HG03103 (cell line): ENCODE measurements around the gene SNRPD2.
A peak's percentile ranks its signal among the peaks of the same experiment; 100 is the strongest.

Experiments
- ATAC-seq: cut with Tn5 transposase; IDR thresholded peaks from one replicate; pipeline ENCODE4 v1.9.1; 2021; ENCODE audit warnings: low read depth; ENCODE audit not compliant: unreplicated experiment

Gene SNRPD2

DNA sequence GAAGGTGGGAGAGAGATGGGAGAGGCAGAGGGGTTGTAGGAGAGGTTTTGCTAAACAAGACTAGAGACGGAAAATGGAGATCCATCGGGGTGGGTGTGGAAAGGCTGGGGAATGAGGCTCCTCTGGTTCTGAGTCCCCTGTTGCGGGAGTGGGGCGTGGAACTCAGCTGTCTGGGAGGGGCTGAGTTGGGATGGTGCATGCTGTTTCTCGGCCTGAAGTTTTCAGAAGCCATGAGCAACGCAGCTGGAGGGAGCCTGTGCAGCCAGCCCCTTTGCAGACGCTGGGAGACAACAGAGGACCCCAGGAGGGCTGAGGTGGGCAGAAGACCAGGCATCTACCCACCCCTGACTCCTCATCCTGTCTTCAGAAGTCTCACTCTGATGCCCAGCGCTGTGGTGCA is 31.1 kb downstream of the SNRPD2 start:
- ATAC-seq = no peak

DNA sequence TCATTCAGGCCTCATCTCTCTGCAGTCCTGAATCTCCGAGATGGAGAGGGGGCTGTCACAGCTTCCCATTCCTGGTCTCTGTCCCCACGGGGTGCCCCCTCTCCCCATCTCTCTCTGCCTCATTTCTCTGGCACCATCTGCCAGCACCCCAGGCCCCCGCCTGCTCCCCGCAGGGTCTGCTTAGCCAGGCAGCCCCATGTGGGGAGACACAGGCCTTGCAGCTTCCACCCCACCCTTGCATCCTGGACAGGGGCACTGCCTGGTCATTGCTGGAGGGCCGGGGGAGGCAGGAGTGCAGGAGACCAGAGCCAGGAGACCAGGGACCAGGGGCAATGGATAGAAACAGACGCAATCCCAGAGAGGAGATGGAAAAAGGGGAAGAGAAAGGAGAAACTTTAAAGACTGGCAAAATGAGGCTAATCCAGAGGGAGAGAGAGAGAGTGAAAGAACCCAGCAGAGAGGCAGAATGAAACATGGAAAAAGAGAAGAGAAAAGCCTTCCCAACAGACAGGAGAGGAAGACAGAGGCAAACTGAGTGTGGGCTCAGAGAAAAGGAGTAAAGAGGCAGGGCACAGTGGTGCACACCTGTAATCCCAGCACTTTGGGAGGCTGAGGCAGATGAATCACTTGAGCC is 32.5 kb downstream of the SNRPD2 start:
- no peak for ATAC-seq

DNA sequence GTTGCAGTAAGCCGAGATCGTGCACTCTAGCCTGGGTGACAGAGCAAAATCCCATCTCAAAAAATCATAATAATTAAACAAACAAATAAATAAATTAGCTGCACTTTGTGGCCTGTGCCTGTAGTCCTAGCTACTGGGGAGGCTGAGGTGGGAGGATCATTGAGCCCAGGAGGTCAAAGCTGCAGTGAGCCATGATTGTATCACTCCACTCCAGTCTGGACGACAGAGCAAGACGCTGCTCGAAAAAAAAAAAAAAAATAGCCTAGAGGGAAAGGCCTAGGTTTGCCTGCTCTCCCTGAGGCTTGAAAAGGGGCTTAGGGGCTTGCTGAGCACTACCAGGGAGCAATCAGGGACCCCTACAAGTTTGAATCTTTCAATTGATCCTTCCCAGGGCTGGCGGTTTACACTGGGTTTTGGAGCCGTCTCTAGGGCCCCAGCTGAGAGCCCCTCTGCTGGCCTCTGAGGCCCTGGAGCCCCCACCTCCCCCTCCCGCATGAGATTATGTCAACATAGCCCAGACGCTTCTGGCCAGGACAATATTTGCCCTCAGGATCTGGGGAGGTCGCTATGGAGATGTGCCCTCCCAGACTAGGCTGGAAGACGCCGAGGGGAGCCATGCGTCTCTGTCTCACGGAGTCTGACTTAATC is 34.1 kb downstream of the SNRPD2 start:
- ATAC-seq = no peak

DNA sequence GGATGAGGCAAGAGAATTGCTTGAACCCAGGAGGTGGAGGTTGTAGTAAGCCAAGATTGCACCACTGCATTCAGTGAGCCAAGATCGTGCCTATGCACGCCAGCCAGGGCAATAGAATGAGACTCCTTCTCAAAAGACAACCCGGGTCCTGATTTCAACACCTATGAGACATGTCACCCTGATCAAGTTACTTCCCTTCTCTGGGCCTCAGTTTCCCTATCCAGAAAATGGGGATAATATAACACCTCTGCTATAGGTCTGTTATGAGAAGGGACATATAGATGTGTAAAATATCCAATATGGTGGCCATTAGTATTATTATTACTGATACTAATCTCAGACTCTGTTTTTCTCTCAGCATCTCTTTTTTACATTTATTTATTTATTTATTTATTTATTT is 36.7 kb downstream of the SNRPD2 start:
- ATAC-seq = no peak

DNA sequence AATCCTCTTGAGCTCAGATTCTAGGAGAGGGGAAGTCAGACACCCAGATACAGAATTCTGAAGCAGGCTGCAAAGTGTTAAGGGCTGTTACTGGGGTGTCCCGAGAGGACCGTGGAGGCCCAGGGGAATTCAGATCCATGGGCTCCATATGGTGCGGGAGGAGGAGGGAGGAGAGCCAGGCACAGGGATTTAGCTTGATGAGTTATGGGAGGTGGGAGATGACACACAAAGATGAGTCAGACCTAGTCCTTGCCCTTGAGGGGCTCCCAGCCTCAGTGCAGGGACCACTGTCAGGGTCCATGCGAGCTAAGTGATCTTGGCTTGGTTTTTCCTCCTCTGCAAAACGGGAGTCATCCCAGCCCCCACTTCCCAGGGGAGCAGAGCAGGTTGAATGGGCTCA is 38.1 kb downstream of the SNRPD2 start:
- no peak for ATAC-seq

DNA sequence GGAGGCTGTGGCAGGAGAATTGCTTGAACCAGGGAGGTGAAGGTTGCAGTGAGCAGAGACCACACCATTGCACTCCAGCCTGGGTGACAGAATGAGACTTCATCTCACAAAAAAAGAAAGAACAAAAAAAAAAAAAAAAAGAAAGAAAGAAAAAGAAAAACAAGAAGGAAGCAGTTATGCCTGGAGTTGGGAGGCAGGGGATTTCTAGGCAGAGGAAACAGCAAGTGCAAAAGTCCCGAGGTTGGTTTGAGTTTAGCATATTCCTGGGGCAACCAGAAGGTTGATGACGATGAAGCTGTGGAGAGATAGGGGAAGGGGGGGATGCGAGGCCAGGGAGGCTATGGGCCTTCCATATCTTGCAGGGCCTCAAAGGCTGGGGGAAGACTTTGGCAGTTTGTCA is 41.0 kb downstream of the SNRPD2 start:
- no peak for ATAC-seq

DNA sequence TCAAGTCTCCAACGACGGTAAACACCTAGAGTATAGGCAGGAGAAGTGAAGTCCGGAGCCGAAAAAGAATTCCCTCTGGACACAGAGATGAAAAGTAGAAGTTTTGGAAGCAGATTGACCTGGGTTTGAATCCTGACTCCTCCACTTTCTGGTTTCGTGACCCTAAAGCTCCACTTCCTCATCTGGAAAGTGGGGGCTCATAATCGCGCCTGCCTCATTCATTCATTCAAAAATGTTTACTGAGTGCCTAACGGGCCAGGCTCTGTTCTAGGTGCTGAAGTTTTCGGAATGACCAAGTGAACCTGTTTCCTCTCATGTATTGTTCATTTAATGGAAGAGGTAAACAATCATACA is 45.4 kb downstream of the SNRPD2 start:
- ATAC-seq = no peak

DNA sequence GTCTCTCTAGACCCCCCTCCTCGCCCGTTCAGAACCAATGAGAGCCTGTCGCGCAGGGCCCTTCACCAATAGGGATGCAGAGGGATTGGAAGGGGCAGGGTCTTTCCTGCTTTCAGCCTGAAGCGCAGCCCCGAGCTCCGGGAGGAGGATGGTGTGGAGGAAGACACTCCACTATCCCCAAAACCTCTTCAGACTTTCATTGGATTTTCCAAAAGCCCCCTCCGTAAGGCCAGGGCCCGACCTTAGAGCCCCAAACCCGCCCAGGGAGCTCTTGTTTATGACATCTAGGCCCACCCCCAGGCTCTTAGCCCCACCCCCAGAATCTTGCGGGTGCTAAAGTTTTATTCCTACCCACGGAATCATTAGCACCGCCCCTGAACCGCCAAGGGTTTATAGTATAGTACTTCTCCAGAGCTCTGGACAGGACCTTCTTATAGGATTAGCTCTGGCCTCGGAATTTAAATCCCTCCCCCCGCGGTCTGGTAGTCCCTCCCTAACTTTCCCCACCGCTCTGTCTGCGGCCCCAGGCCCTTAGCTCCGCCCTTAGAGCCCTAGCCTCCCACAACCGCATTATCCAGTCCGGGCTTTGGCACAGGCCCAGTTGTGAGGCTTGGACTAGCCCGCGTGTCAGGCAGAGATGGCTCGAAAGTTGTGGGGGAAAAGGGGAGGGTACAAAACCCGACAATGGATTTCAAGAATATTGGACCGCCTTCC is 46.0 kb downstream of the SNRPD2 start:
- no peak for ATAC-seq

DNA sequence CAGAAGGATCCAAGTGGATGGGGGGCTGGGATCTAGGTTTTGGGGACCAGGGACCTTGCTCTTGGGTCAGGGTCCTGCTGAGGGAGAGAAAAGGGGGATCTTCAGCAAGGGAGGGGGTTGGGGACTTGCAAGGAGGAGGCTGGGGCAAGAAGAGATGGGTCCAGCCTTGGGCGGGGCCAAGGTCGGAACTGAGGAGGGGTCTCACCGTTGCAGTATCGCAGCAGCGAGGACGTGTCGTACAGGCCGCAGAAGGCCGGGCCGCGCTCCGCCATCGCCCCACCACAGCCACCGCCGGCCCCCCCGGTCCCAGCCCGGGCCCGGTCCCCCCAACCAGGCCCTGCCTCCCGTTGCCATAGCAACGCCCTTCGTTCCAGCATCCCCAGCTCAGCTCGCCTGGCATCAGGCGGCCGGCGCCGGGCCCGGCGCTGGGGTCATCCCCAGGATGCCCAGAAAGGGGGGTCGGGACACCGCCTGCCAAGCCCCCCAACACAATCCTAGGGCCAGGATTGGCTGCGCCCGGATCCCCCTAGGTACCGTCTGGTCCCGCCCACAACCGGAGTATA is 46.6 kb downstream of the SNRPD2 start:
- no peak for ATAC-seq

DNA sequence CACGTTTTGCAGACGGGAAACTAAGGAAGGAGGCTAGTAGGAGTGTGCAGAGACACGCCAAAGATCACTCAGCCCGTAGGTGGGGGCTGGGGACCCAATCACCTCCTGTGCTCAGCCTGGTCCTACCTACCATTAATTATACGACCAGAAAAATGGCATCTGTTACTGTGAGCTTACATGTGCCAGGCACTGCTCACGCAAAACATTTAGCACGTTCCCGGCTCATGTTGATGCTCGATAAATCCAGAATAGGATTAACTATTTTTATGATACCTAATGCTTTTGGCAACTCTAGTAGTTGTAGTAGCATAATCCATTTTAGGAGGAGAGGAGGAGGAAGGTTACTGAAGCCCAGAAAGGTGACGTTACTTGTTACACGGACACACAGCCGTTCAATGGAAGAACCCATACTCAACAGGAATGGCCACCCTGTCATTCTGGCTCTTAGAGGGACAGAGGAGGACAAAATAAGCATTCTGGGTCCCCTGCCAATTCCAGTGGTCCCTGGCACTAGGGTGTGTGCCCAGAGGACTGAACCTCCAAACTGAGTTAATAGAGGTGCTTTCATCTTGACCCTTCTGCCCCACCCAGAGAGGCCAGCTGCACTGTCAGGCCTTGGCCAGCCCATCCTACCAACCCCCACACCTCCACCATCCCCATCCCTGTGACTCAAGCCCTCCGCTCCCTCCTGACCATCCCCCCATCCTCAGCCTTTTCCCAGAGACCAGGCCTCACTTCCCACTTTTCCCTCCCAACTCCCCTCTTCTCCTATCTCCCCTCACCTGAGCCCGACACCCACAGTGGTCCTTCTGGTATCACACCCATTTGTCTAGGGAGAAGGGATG is 47.6 kb downstream of the SNRPD2 start:
- ATAC-seq = no peak

DNA sequence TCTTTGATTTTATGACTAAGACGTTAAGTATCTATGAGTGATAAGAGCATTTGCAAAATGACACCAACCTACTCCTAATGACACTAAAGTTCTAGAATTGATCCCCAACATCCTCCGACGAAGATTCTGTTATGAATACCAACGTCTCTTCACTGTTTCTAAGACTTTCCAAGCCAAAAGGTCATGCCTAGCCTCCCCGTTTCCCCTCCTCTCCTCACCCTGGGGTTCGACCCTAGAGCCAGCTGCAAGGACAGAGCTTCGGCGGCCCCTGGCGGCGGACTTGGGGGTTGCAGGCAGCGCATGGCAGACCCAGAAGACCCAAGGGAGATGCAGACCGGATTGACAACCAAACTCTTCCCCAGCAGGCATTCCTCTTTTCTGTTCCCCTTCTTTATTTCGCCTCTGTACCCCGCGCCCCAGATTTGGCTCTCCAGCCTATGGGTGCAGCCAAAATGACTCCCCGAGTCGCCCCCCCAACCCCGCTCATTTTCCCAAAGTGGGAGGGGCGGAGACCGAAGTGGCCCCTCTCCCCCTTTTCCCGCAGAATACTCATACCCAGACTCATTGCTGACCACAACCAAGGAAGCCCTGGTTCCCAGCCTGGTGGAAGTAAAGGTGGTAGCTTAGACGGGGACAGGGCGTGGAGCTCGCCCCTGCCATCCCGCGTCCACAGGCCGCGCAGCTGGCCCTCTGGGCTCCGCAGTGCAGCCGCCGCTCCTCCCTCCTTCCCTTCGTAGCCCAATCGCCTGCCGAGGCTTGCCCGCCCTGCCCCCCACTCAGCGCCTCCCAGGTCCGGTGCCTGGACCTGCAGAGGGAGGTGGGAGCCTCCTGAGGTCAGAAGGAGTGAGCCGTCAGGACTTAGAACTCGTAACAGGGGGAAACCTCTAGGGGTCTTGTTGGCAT is 48.5 kb downstream of the SNRPD2 start:
- ATAC-seq = no peak

DNA sequence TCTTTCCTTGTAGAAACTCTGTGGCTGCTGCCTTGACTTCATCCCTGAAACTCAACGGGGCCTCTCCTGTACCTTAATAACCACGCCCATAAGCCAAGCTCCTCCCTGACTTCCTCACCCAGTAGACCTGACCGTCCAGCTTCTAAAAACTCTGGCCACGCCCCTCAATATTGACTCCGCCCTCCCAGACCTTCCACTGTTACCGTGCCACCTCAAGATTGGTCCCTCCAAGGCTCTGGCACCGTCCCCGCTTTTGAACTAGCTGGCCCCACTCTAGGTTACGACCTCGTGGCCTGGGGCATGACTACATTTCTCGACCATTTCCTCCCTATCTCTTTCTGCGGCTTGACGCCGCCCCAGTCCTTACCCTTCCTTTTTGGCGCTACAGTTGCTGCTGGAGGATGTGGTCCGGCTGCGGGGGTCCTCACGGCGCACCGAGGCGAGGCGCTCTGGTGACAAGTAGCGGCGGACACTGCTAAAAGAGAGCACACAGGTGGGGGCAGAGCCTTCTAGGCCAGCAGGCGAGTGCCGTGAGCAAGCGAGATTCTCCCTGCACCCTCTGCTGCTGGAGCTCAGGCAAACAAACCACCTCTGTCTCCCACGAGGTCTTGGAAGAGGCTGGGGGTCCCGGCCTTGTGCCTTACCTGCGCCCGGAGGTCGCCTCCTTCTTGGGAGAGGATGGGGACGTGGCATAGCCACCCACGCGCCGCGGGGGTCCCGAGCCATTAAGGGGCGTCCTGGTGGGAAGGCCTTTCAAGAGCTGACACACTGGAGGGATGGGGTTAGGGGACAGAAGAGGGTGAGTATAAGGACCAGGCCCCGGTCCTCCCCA is 50.3 kb downstream of the SNRPD2 start:
- ATAC-seq = peak; percentile 29

DNA sequence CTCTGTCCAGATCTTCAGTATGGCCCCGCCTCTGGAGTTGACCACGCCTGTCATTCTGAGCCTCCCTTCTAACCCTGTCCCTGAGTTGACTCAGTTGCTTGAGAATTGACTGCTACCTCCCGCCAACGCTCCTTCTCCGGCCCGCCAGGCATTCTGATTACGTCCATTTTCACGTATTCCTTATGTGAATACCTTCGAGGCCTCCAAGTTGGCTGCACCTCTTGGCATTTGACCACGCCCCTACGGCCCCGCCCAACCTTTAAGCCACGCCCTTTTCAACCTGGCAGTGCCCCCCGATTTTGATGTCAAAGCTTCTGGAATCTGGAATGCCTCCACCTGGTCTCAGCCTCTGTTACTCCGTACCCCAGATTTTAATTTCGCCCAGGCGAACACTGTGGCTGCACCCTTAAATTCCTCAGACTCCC is 50.9 kb downstream of the SNRPD2 start:
- no peak for ATAC-seq

DNA sequence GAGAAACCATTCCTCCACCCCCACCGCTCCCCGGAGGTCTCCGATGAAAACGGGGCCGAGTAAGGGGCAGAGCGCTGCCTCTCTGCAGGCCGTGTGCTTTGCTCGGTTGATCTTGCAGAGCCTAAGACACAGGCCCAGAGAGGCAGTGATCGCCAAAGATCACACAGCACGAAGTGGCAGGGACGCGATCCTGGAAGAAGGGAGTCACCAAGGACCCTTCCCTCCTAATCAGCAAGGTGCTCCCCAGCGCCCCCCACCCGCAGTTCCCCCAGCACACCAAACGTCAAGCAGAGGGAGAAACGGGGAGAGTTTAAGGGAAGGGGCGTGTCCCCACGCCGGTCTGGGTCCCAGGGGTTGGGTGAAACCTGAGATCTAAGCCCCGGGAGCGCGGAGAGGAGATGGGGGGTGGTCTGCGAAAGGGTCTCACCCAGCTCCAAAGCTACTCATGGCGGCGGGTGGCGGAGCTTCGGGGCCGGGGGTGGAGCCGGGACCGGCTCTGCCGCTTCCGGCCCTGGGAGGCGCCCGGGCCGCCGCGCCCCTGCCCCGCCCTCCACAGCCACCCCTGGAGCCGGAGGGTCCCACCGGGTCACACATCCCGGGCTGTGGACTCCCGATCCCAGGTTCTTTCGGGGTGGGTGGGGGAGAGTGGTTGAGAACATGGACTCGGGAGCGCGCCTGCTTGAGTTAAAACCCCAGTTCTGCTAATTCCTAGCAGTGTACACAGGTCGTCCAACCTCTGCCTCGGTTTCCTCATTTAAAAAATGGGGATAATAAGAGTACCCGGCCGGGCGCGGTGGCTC is 52.6 kb downstream of the SNRPD2 start, which contains the start of gene EML2:
Gene EML2 (minus strand): TSS at position 468 of the 800 bp plus-strand sequence. CDS start 21 bp downstream, at position 447.
- ATAC-seq = no peak

DNA sequence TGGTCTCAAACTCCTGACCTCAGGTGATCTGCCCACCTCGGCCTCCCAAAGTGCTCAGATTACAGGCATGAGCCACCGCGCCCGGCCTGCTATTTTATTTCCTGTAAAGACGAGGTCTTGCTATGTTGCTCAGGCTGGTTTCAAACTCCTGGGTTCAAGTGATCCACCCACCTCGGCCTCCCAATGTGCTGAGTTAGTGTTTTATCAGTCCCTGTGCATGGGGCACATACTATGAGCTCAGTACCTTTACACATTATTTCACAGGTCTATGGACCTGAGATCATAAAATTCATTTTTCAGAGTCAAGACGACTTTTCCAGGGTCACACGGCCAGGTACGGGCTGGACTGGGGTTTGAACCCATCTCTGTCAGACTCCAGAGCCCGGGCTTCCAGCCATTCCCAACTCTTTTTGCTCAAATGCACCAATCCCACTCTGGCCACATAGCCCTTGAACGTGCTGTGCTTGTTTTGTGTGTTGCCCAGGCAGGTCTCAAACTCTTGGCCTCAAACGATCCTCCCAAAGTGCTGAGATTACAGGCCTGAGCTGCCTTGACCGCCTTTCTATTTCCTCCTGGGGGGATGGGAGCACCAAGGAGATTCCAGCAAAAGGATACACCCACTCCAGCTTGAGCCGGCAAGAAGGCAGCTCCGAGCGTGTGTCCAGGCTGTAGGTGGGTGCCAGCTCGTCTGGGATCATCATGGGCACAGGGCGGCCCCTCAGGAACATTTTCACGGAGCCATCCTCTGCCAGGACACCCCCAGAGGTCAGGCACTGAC is 53.7 kb downstream of the SNRPD2 start:
- no peak for ATAC-seq
